PFSK-1 (cell line): ENCODE data around the gene TBXA2R.

Experiments used
- POLR2AphosphoS5 ChIP-seq: IDR thresholded peaks from 2 replicates; pipeline ENCODE4 v1.6.1; 2012; ENCODE audit warnings: low read depth, mild to moderate bottlenecking, control low read depth, low read length, moderate library complexity
- REST ChIP-seq, 2 experiments: IDR thresholded peaks; 2 replicates each; pipeline versions ENCODE4 v1.6.1 to v1.8.0; 2011 to 2012; ENCODE audit warnings: low read depth in 2 of 2, low read length in 2 of 2, control low read depth in 1 of 2, inconsistent platforms in 1 of 2, mild to moderate bottlenecking in 1 of 2, moderate library complexity in 1 of 2; ENCODE audit not compliant: insufficient read depth in 1 of 2
- SIN3A ChIP-seq: IDR thresholded peaks from 2 replicates; pipeline ENCODE4 v1.6.1; 2012; ENCODE audit warnings: mild to moderate bottlenecking, low read length, moderate library complexity, borderline replicate concordance; ENCODE audit not compliant: insufficient read depth
- TAF1 ChIP-seq: IDR thresholded peaks from 2 replicates; pipeline ENCODE4 v1.6.1; 2012; ENCODE audit warnings: low read length, control low read depth, borderline replicate concordance; ENCODE audit not compliant: insufficient read depth

- TF ChIP-seq TAF1 (no peak), REST (IDR thresholded peaks at IDR 0.05; ENCODE audit: insufficient read depth in 1 of 2, low read depth in 2 of 2, low read length in 2 of 2) (no peak), POLR2AphosphoS5 (no peak), SIN3A (no peak)
Measured at GRCh38 chr19:3648037-3648905, 41.6 kb upstream of the TBXA2R start.
